ENCODE results near the gene CLASRP.

The CLASRP gene

GRCh38 chr19:45037393-45038169, 1.3 kb upstream of the CLASRP start:
- Histone ChIP-seq H3K9me2 (replicated peaks; ENCODE audit: insufficient read depth, low read length) (no peaks in the 10 kb centered on the region), H4K20me1 (ENCODE audit: low read depth, low read length) (peaks cover 5% of the 10 kb centered on the region; the same call in 1 of the 2 replicates), H3K4me2 (ENCODE audit: low read depth, low read length, poor library complexity, severe bottlenecking) (no peak overlapping the region), H3K4me3 (ENCODE audit: insufficient read depth, low read length, poor library complexity, severe bottlenecking) (no peak overlapping the region), H3K9me3 (ENCODE audit: insufficient read depth, low read length) (no peaks in the 10 kb centered on the region), H3K9ac (ENCODE audit: low read length) (no peak overlapping the region), H3K27me3 (ENCODE audit: low read length) (no peaks in the 10 kb centered on the region), H3K79me2 (ENCODE audit: insufficient read depth, low read length) (peaks cover 35% of the 10 kb centered on the region), H2AFZ (ENCODE audit: low read depth, low read length, severe bottlenecking) (no peak overlapping the region), H3F3A (ENCODE audit: insufficient read depth) (peaks cover 12% of the 10 kb centered on the region; the same call in 1 of the 2 replicates), H3K27ac (ENCODE audit: low read depth, low read length) (no peak overlapping the region), H3K36me3 (ENCODE audit: low read length) (peaks cover 3% of the 10 kb centered on the region; the same call in 1 of the 2 replicates)
- TF ChIP-seq CTCF (IDR thresholded peaks at IDR 0.05; ENCODE audit: insufficient read depth, low read length, poor library complexity, severe bottlenecking), result no peak
- no peak for TF ChIP-seq EZH2phosphoT487 (conservative IDR thresholded peaks at IDR 0.05; ENCODE audit: low read length)

GRCh38 chr19:45040059-45040771, 1.4 kb downstream of the CLASRP start:
- H3K9ac ChIP-seq (ENCODE audit: low read length), result peak overlapping the region; percentile 99
- H3K9me3 ChIP-seq (ENCODE audit: insufficient read depth, low read length), result no peaks in the 10 kb centered on the region
- H3K27ac ChIP-seq (ENCODE audit: low read depth, low read length), result peak overlapping the region; percentile 88; the same call in 1 of the 2 replicates
- H3F3A ChIP-seq (ENCODE audit: insufficient read depth), result peaks cover 18% of the 10 kb centered on the region
- H3K4me2 ChIP-seq (ENCODE audit: low read depth, low read length, poor library complexity, severe bottlenecking), result peak overlapping the region; percentile 88
- H3K27me3 ChIP-seq (ENCODE audit: low read length), result no peaks in the 10 kb centered on the region
- peak overlapping the region; percentile 99 for H3K4me3 ChIP-seq (ENCODE audit: insufficient read depth, low read length, poor library complexity, severe bottlenecking)
- peaks cover 5% of the 10 kb centered on the region; the same call in 1 of the 2 replicates for H4K20me1 ChIP-seq (ENCODE audit: low read depth, low read length)
- H2AFZ ChIP-seq (ENCODE audit: low read depth, low read length, severe bottlenecking), result no peak overlapping the region
- TF ChIP-seq EZH2phosphoT487 (conservative IDR thresholded peaks at IDR 0.05; ENCODE audit: low read length) (no peak), CTCF (IDR thresholded peaks at IDR 0.05; ENCODE audit: insufficient read depth, low read length, poor library complexity, severe bottlenecking) (no peak)
- peaks cover 44% of the 10 kb centered on the region for H3K79me2 ChIP-seq (ENCODE audit: insufficient read depth, low read length)
- H3K36me3 ChIP-seq (ENCODE audit: low read length), result 0 out of 2 replicates have a peak, but pooled peaks cover 3% of the 10 kb centered on the region
- no peaks in the 10 kb centered on the region for H3K9me2 ChIP-seq (replicated peaks; ENCODE audit: insufficient read depth, low read length)

- H3K9me3 ChIP-seq (ENCODE audit: insufficient read depth, low read length), result no peaks in the 10 kb centered on the region
- no peak overlapping the region for H2AFZ ChIP-seq (ENCODE audit: low read depth, low read length, severe bottlenecking)
- TF ChIP-seq EZH2phosphoT487 (conservative IDR thresholded peaks at IDR 0.05; ENCODE audit: low read length), result no peak
- no peak for TF ChIP-seq CTCF (IDR thresholded peaks at IDR 0.05; ENCODE audit: insufficient read depth, low read length, poor library complexity, severe bottlenecking)
- no peaks in the 10 kb centered on the region for H3K36me3 ChIP-seq (ENCODE audit: low read length)
- H3K27ac ChIP-seq (ENCODE audit: low read depth, low read length), result peak overlapping the region; percentile 50
- peak overlapping the region; percentile 88 for H3K4me2 ChIP-seq (ENCODE audit: low read depth, low read length, poor library complexity, severe bottlenecking)
- H3K79me2 ChIP-seq (ENCODE audit: insufficient read depth, low read length), result peaks cover 53% of the 10 kb centered on the region
- peaks cover 5% of the 10 kb centered on the region; the same call in 1 of the 2 replicates for H4K20me1 ChIP-seq (ENCODE audit: low read depth, low read length)
- no peaks in the 10 kb centered on the region for H3K27me3 ChIP-seq (ENCODE audit: low read length)
- H3K9me2 ChIP-seq (replicated peaks; ENCODE audit: insufficient read depth, low read length), result no peaks in the 10 kb centered on the region
- peaks cover 18% of the 10 kb centered on the region for H3F3A ChIP-seq (ENCODE audit: insufficient read depth)
- no peak overlapping the region for H3K4me3 ChIP-seq (ENCODE audit: insufficient read depth, low read length, poor library complexity, severe bottlenecking)
- no peak overlapping the region; the same call in 1 of the 2 replicates for H3K9ac ChIP-seq (ENCODE audit: low read length)
These were observed 2.3 kb downstream of the CLASRP start for GRCh38 chr19:45041125-45041524.

Measured in SU-DHL-6 (cell line).